Large intestine (tissue), 3 donors: ENCODE measurements around the gene DLX1. TPM values are rescaled to one million over a fixed set of nuclear protein-coding genes. Genes with fewer than 3 reads are reported as not detected.

Experiments
- DNase-seq, 2 donors: peaks; one replicate each; pipeline versions ENCODE4 v3.0.0 to v3.0.0-alpha.2; 2013
- H3K27ac ChIP-seq: one replicate; pipeline ENCODE4 v1.5.1; 2013; ENCODE audit warnings: low read length
- H3K27me3 ChIP-seq: 2 replicates; pipeline ENCODE4 v1.6.1; 2013; ENCODE audit warnings: low read length; ENCODE audit not compliant: control insufficient read depth, insufficient read depth
- H3K36me3 ChIP-seq: 2 replicates; pipeline ENCODE4 v1.6.1; 2013; ENCODE audit warnings: low read length; ENCODE audit not compliant: control insufficient read depth, insufficient read depth
- H3K4me1 ChIP-seq: one replicate; pipeline ENCODE4 v1.6.1; 2013; ENCODE audit warnings: low read length; ENCODE audit not compliant: control insufficient read depth, insufficient read depth
- H3K4me3 ChIP-seq: one replicate; pipeline ENCODE4 v1.5.1; 2013; ENCODE audit warnings: low read length
- H3K9me3 ChIP-seq: one replicate; pipeline ENCODE4 v1.6.1; 2013; ENCODE audit warnings: mild to moderate bottlenecking, low read depth, low read length, moderate library complexity; ENCODE audit not compliant: control insufficient read depth
- WGBS: methylation state at CpG from one replicate; pipeline ENCODE4 v1.1.5; 2013; ENCODE audit warnings: low lambda C conversion rate; ENCODE audit not compliant: insufficient coverage; 5-methylcytosine and 5-hydroxymethylcytosine counted together
- polyA plus RNA-seq: library from polyadenylated mRNA; unstranded; fragments of 120-200 nt; gene quantifications from one replicate; pipeline ENCODE4 v1.2.1, GENCODE V29; 2013

Gene DLX1
- polyA plus RNA-seq, 1 donor = 3.4 TPM

DNA sequence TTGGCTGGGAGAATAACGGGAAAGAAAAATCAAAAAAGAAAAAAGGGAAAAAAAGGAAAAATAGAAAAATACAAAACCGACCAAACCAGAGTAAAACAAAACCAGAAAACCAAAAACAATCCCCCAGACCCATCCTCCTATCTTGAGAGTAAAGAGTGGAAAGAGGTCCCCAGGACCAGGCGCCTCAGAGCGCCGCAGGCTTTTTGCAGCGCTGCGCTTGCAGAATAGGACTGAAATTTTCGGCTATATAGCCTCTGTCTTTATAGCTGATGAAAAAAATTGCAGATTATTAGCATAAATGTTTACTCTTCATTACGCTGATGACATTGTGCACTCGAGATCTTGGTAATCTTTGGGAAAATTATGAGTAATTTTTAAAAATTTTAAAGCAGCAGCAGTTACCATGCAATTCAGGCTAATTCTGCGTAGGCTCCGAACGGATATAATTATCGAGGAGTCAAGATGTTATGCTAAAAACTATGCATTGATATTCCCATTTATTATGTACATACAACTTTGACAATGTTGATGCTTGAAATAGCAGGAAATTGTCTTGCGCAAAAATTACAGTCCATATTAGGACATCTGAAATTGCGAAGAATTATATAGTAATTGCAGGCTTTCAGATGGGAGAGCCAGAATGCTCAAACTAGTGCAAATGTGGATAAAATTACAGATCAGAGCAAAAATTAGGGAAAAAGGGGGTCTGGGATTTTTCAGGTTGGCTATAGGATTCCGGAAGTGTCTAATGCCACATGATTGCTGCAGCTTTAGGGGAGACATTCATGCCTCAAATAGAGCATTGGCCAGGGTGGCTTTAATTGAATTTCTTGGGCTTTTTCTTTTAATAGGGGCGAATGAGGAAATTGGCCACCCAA, 8.3 kb downstream of the DLX1 start:
- Histone ChIP-seq H3K9me3 (peaks cover 22% of the 10 kb centered on the region), H3K27me3 (peaks cover 97% of the 10 kb centered on the region), H3K36me3 (no peaks in the 10 kb centered on the region), H3K4me3 (no peak overlapping the region), H3K27ac (no peak overlapping the region), H3K4me1 (peaks cover 16% of the 10 kb centered on the region)
- WGBS = 0% methylated on average over 5 of the region's 18 CpGs
- no peak for DNase-seq

GRCh38 chr2:172094294-172095145, 9.2 kb downstream of the DLX1 start:
- DNase-seq = no peak
- Histone ChIP-seq H3K4me1 (peaks cover 16% of the 10 kb centered on the region), H3K36me3 (no peaks in the 10 kb centered on the region), H3K27ac (peak overlapping the region; percentile 41), H3K9me3 (peaks cover 24% of the 10 kb centered on the region), H3K4me3 (peak overlapping the region; percentile 16), H3K27me3 (peaks cover 97% of the 10 kb centered on the region)
- WGBS = 17% methylated on average over 1 of the region's 66 CpGs

DNA sequence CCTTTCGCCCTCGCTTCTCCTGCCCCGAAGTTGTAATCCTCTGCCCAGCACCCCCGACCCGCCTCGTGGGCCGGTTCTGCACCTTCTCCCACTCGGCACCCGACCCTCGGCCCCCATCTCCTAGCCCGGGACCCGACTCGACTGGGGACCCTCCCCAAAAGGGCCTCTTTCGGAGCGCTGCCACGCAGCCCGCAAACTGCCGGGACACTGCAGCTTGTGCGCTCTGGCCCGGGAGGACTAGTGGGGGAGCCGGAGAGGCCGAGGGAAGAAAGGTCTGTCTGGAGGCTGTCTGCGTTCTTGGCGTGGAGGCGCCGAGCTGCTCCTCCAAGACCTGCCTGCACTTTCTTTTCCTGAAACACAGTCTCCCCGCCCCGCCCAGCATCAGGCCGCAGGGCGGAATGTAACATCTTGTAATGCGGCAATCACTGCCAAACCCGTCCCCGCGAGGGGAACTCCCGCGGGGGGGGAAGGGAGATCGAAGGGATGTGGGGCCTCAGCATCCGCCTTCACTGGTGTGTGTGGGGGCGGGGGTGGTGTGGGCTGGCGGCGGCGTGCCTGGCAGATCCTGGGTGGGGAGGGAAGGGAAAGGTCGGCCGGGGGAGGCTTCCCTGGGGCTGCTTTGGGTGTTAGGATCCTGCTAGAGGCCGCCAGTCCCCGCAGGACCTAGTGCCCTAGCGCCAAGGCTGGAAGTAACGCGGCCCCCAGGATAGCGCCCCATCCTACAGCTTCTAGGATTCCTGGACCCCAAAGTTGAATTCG, 10.0 kb downstream of the DLX1 start:
- peak overlapping the region; percentile 16 for H3K4me3 ChIP-seq
- no peak for DNase-seq
- peaks cover 19% of the 10 kb centered on the region for H3K4me1 ChIP-seq

DNA sequence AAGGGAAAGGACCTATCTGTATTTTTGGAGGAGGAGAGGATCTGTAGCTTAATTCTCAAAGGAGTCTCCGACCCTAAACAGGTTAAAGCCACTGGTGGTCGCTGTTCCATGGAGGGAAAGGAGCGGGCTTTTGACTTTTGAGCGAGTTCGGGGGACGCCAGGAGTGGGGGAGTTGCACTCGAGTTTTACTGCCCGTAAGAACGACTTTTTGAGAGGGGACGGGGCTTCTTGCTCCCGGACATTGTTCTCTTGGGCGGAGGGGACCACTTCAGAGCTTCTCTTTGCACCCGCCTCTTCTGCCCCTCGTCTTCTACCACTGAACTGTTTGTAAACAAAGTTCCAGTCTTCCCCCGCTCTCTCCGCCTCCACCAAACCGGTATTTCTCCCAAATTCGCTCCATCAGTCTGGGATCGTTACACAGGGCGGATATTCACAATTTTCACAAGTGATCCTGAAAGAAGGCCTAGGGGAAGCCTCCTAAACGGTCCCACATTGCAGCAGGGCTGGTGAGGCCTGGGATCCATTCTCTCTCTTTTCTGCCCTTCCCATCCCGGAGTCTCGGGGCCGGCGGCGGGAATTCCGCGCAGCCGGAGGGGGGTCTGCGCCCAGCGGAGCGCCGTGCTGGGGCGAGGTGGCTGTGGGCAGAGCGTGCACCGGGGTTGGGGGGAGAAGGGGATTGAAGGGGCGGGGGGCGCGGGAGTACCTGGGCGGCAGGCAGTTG, 10.8 kb downstream of the DLX1 start:
- H3K4me1 ChIP-seq = peaks cover 19% of the 10 kb centered on the region
- no peak overlapping the region for H3K4me3 ChIP-seq
- H3K36me3 ChIP-seq = no peaks in the 10 kb centered on the region

More for the DNA sequence above, 10.0 kb downstream of the DLX1 start:
- Histone ChIP-seq H3K27ac (peak overlapping the region; percentile 41), H3K27me3 (peaks cover 97% of the 10 kb centered on the region), H3K36me3 (no peaks in the 10 kb centered on the region), H3K9me3 (peaks cover 30% of the 10 kb centered on the region)
- no CpG with 5 or more reads among the region's 51 CpGs for WGBS

GRCh38 chr2:172096626-172097547, 11.6 kb downstream of the DLX1 start:
- Histone ChIP-seq H3K9me3 (peaks cover 30% of the 10 kb centered on the region), H3K4me3 (no peak overlapping the region), H3K4me1 (peaks cover 27% of the 10 kb centered on the region), H3K27ac (no peak overlapping the region), H3K27me3 (peaks cover 100% of the 10 kb centered on the region), H3K36me3 (no peaks in the 10 kb centered on the region)
- WGBS = no CpG with 5 or more reads among the region's 55 CpGs
- peak in 1 of 2 donors; percentile 36 for DNase-seq

More for the DNA sequence above, 10.8 kb downstream of the DLX1 start:
- H3K27ac ChIP-seq = no peak overlapping the region
- peaks cover 97% of the 10 kb centered on the region for H3K27me3 ChIP-seq
- WGBS = no CpG with 5 or more reads among the region's 40 CpGs
- H3K9me3 ChIP-seq = peaks cover 25% of the 10 kb centered on the region
- no peak for DNase-seq

GRCh38 chr2:172097557-172098131, 12.3 kb downstream of the DLX1 start:
- Histone ChIP-seq H3K36me3 (no peaks in the 10 kb centered on the region), H3K4me1 (peaks cover 33% of the 10 kb centered on the region), H3K9me3 (peaks cover 33% of the 10 kb centered on the region), H3K27ac (no peak overlapping the region), H3K27me3 (peaks cover 100% of the 10 kb centered on the region), H3K4me3 (no peak overlapping the region)
- no peak for DNase-seq
- no CpG with 5 or more reads among the region's 9 CpGs for WGBS

GRCh38 chr2:172098287-172098649, 13.0 kb downstream of the DLX1 start:
- Histone ChIP-seq H3K27me3 (peaks cover 99% of the 10 kb centered on the region), H3K4me1 (peaks cover 37% of the 10 kb centered on the region), H3K9me3 (peaks cover 33% of the 10 kb centered on the region), H3K27ac (no peak overlapping the region), H3K36me3 (no peaks in the 10 kb centered on the region), H3K4me3 (no peak overlapping the region)
- no peak for DNase-seq
- whole genome bisulfite sequencing = no CpG with 5 or more reads among the region's 1 CpG

DNA sequence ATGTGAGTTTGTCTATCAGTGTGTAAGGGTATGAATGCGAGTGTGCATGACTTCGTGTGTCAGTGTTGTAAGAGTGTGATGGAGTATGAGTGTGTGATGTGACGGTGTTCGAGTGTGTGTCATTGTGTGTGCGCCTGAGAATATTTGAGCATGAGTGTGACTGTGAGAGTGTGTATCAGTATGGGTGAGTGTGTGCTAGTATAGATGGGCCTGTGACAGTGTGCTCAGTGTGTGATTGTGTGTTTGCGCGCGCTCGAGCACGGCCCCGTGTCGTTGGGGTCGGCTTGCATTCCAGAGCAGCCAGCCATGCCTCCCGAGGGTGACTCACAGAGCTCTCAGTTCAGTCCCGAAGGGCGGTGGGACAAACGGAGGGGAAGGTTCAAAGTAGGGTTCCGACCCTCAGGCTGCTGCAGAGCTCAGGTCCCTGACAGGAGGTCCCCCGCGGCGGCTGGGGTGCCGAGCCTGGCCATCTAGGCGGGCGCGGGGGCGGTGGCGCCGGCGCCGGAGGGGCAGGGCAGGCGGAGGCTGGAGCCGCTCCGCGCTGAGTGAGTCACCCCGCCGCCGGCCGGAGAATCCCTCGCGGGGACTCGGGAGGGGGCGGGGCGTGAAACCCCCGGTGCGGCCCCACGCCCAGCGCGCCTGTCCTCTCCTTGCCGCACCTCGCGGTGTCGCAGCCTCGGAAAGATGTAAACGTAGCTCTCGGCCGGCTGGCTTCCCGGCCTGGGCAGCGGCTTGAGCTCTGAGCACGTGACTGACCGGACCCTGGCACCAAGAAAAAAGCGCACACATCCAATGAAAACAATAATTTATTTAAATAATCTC, 13.6 kb downstream of the DLX1 start:
- Histone ChIP-seq H3K9me3 (peaks cover 33% of the 10 kb centered on the region), H3K4me3 (no peak overlapping the region), H3K36me3 (no peaks in the 10 kb centered on the region), H3K4me1 (peaks cover 39% of the 10 kb centered on the region), H3K27ac (no peak overlapping the region), H3K27me3 (peaks cover 99% of the 10 kb centered on the region)
- 0% methylated on average over 3 of the region's 61 CpGs for WGBS
- peak in 1 of 2 donors; percentile 54 for DNase-seq
